Fibroblast of mammary gland (primary cell): Measurements from ENCODE around the gene AP3M1.
"Not testable (repeated sequence)": the region's sequence is repeated elsewhere in the genome, so short reads cannot be mapped to it uniquely, and the experiment has no call there.

Source experiments
- DNase-seq: peaks from one replicate; pipeline ENCODE4 v3.0.0-alpha.2; 2010; ENCODE audit warnings: low read depth
- H3K4me3 ChIP-seq: 2 replicates; pipeline ENCODE4 v1.5.1; 2011; ENCODE audit warnings: low read depth, mild to moderate bottlenecking, low read length, moderate library complexity; ENCODE audit not compliant: control insufficient read depth
- TF ChIP-seq, protein P1 (sequence below): conservative IDR thresholded peaks from 2 replicates; pipeline ENCODE4 v1.5.1; 2011; ENCODE audit warnings: low read depth, low read length, inconsistent platforms; ENCODE audit not compliant: control insufficient read depth, insufficient read depth

The AP3M1 gene

DNA sequence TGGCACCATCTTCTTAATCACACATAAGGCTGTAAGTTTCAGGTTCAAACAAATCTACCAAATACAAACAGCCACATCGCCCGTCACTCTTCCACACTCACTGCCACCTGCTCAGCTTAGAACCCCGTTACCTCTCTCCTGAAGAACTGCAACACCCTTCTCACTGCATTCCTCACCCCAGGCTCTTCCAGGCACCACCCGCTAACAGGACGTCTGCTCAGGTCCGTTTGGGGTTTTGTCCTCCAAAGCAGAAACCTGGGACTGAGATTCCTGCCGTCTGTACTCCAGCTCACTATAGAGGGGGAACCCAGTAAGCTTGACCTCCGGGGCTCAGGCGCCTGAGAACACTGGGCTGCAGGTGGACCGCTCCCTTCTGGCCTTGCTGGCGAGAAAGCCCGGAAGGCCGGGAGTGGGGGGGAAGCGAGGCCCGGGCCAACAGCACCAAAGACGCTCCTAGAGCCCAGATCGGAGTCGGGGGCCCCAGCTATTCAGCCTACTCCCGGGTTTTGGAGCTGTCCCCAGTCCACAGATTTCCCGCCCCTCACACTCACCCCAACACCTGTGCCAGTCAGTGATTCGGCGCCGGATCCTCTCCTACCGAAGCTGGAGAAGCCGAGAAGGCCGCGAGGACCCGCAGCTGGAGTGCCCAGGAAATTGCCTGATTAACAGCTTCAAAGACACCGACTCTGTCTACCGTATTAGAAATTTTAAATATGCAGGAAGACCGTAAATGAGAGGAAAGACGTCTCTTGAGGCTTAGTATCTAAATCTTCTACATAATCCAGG is at the start of gene AP3M1:
Gene AP3M1 (minus strand): TSS at position 625 of the 786 bp plus-strand sequence. CDS start 12,449 bp downstream, outside the sequence.
- DNase-seq = no peak
- TF ChIP-seq, protein P1, sequence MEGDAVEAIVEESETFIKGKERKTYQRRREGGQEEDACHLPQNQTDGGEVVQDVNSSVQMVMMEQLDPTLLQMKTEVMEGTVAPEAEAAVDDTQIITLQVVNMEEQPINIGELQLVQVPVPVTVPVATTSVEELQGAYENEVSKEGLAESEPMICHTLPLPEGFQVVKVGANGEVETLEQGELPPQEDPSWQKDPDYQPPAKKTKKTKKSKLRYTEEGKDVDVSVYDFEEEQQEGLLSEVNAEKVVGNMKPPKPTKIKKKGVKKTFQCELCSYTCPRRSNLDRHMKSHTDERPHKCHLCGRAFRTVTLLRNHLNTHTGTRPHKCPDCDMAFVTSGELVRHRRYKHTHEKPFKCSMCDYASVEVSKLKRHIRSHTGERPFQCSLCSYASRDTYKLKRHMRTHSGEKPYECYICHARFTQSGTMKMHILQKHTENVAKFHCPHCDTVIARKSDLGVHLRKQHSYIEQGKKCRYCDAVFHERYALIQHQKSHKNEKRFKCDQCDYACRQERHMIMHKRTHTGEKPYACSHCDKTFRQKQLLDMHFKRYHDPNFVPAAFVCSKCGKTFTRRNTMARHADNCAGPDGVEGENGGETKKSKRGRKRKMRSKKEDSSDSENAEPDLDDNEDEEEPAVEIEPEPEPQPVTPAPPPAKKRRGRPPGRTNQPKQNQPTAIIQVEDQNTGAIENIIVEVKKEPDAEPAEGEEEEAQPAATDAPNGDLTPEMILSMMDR = no peak
- H3K4me3 ChIP-seq = peak within 1 kb of the TSS; percentile 84

DNA sequence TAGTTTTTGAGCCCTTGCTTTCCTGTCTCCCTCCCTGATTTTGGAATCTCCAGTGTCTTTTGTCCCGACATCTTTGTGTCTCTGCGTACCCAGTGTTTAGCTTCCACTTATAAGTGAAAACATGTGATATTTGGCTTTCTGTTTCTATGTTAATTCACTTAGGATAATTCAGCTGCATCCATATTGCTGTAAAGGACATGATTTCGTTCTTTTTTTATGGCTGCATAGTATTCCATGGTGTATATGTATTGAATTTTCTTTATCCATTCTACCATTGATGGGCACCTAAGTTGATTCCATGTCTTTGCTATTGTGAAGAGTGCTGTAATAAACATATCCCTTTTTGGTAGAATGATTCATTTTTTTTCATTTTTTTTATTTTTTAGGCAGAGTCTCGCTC is 48.7 kb upstream of the AP3M1 start:
- no peak overlapping the region for H3K4me3 ChIP-seq
- TF ChIP-seq, protein P1 = no peak
- DNase-seq = no peak

DNA sequence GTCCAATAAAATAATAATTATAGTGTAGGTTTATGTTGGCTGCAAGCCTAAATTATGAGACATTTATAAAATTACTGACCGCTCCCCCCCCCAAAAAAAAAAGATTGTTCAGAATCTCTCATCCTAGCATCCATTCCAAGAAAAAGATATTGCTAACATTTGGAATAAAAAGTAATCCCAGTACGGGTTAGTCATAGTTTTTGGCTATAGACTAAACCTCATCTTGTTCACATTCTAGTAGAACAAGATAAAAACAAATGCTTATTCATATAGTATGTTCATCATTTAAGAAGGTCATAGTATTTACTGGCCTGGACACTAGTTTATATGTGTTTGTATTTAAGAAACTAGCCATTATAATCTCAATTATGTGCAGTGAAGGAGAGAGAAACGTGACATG is 44.4 kb upstream of the AP3M1 start:
- H3K4me3 ChIP-seq = no peak overlapping the region
- peak; percentile 88 for DNase-seq
- TF ChIP-seq, protein P1 = no peak

DNA sequence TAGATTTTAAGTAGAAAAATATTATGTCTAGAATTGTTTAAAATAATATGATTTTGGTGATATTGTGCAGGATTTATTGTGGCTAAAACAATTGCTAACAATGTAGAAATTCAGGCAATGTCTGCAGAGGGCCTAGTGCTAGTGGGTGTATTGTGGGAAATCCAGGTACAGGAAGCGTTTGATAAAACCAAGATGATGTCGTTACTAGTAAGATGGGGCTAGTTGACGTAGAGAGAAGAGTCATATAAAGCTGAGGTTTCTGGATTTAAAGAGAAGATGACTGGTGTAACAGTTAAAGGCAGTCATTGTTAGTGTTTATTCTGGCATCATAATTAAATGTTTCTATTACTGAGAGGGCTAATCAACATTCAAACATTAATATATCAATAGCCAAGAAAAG is 43.9 kb upstream of the AP3M1 start:
- TF ChIP-seq, protein P1 = no peak
- H3K4me3 ChIP-seq = no peak overlapping the region
- DNase-seq = peak; percentile 94

GRCh38 chr10:74190494-74190893 is 39.9 kb upstream of the AP3M1 start:
- TF ChIP-seq, protein P1 = no peak

DNA sequence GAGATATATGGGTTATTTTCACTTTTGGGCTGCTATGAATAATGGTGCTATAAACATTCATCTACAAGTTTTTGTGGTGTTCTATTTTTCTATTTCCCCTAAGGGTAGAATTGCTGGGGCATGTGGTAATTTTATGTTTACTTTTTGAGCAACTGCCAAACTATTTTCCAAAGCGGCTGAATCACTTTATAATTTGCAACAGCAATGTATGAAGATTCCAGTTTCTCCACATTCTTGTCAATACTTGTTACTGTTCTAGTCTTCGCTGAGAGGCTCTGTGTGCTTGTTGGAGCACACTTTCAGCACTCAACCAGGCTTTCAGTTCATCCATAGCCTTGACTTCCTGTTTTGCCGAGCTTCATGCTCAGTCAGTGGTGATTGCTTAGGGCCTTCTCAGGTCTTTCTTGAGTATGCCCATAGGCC is 39.4 kb upstream of the AP3M1 start:
- peak overlapping the region; percentile 8 for H3K4me3 ChIP-seq
- DNase-seq = peak; percentile 95
- TF ChIP-seq, protein P1 = no peak

More at GRCh38 chr10:74190494-74190893, 39.9 kb upstream of the AP3M1 start:
- H3K4me3 ChIP-seq = peak overlapping the region; percentile 8
- no peak for DNase-seq

DNA sequence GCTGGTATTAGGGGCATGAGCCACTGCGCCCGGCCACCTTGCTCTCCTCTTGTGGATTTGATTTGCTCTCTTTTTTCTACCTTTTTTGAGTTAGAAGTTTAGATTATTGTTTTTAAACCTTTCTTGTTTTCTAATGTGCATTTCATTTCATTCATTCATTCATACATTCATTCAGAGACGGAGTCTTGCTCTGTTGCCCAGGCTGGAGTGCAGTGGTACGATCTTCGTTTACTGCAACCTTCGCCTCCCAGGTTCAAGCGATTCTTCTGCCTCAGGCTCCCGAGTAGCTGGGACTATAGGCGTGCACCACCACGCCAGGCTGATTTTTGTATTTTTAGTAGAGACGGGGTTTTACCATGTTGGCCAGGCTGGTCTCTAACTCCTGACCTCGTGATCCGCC is 38.0 kb upstream of the AP3M1 start:
- H3K4me3 ChIP-seq, DNase-seq: not testable (repeated sequence)
